Esophagus squamous epithelium (tissue), 5 donors: ENCODE measurements around the gene ORC3. TPM values are rescaled to one million over a fixed set of nuclear protein-coding genes. Genes with fewer than 3 reads are reported as not detected.

Experiments
- DNase-seq: peaks from one replicate; lab custom pipeline; 2025; lab: John Stamatoyannopoulos, UW
- H3K27ac ChIP-seq, 4 donors: fragments of 200-600 bp; sonication (generic); one replicate each; pipeline ENCODE4 v1.5.1; 2016 to 2019; ENCODE audit warnings: mild to moderate bottlenecking in 1 of 4
- H3K27me3 ChIP-seq, 4 donors: fragments of 200-600 bp; sonication (generic); 1 replicate in 3 of 4; 2 replicates in 1 of 4; pipeline versions ENCODE4 v1.5.1 to v1.6.0; 2017 to 2021; ENCODE audit warnings: antibody characterized with exemption in 1 of 4
- H3K36me3 ChIP-seq, 3 donors: fragments of 200-600 bp; sonication (generic); one replicate each; pipeline ENCODE4 v1.5.1; 2016 to 2019
- H3K4me1 ChIP-seq, 3 donors: fragments of 200-600 bp; sonication (generic); one replicate each; pipeline ENCODE4 v1.5.1; 2017 to 2019
- H3K4me3 ChIP-seq, 4 donors: fragments of 200-600 bp; sonication (generic); 1 replicate in 3 of 4; 2 replicates in 1 of 4; pipeline ENCODE4 v1.5.1; 2016 to 2019; ENCODE audit warnings: mild to moderate bottlenecking in 2 of 4, moderate library complexity in 1 of 4
- H3K9me3 ChIP-seq, 3 donors: fragments of 200-600 bp; sonication (generic); one replicate each; pipeline ENCODE4 v1.5.1; 2016 to 2019
- POLR2A ChIP-seq, 4 donors: fragments of 450-650 bp; IDR thresholded peaks; one replicate each; pipeline ENCODE4 v1.6.1; 2017; ENCODE audit warnings: antibody characterized with exemption in 4 of 4, mild to moderate bottlenecking in 4 of 4, moderate library complexity in 3 of 4
- whole genome bisulfite sequencing, 2 donors: methylation state at CpG; one replicate each; pipeline ENCODE4 v1.1.5; 2018; 5-methylcytosine and 5-hydroxymethylcytosine counted together
- intact Hi-C: fragments of 100-400 bp; cut with DNase I; formaldehyde crosslinking; loops from one replicate; pipeline ENCODE4 v1.15.0; 2022
- total RNA-seq, 4 donors: library from RNA; depleted of rRNA; stranded (reverse); fragments of >200 nt; gene quantifications; one replicate each; pipeline ENCODE4 v1.1.0, GENCODE V29; 2016
- TF ChIP-seq, protein P1 (sequence below), 6 experiments: fragments of 450-650 bp in 4 of 6; fragments of 200-600 bp in 2 of 6; sonication (generic) in 2 of 6; IDR thresholded peaks; one replicate each; pipeline ENCODE4 v1.5.1; 2016 to 2019; ENCODE audit warnings: antibody characterized with exemption in 6 of 6, mild to moderate bottlenecking in 4 of 6, moderate library complexity in 4 of 6
- donor health status: DM: yes; HTN: yes; CAD: no.

The ORC3 gene
- total RNA-seq, 4 donors from 2014 or later, result 8.6 to 15.4 (median 12.7) TPM

GRCh38 chr6:87630746-87631145 lies 40.8 kb downstream of the ORC3 start:
- Histone ChIP-seq H3K27me3 (no peaks in the 10 kb centered on the region), H3K9me3 (no peaks in the 10 kb centered on the region), H3K4me3 (no peak overlapping the region), H3K36me3 (peaks cover 0 to 37% (median 4%) of the 10 kb centered on the region in 3 donors), H3K4me1 (no peaks in the 10 kb centered on the region), H3K27ac (no peak overlapping the region)
- no peak for DNase-seq
- TF ChIP-seq, protein P1, sequence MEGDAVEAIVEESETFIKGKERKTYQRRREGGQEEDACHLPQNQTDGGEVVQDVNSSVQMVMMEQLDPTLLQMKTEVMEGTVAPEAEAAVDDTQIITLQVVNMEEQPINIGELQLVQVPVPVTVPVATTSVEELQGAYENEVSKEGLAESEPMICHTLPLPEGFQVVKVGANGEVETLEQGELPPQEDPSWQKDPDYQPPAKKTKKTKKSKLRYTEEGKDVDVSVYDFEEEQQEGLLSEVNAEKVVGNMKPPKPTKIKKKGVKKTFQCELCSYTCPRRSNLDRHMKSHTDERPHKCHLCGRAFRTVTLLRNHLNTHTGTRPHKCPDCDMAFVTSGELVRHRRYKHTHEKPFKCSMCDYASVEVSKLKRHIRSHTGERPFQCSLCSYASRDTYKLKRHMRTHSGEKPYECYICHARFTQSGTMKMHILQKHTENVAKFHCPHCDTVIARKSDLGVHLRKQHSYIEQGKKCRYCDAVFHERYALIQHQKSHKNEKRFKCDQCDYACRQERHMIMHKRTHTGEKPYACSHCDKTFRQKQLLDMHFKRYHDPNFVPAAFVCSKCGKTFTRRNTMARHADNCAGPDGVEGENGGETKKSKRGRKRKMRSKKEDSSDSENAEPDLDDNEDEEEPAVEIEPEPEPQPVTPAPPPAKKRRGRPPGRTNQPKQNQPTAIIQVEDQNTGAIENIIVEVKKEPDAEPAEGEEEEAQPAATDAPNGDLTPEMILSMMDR (IDR thresholded peaks at IDR 0.05), result no peak
- no peak for TF ChIP-seq POLR2A (IDR thresholded peaks at IDR 0.05)
- WGBS, 2 donors, result 100% methylated on average over 1 of the region's 1 CpG
- intact Hi-C loops, result no loop called here

DNA sequence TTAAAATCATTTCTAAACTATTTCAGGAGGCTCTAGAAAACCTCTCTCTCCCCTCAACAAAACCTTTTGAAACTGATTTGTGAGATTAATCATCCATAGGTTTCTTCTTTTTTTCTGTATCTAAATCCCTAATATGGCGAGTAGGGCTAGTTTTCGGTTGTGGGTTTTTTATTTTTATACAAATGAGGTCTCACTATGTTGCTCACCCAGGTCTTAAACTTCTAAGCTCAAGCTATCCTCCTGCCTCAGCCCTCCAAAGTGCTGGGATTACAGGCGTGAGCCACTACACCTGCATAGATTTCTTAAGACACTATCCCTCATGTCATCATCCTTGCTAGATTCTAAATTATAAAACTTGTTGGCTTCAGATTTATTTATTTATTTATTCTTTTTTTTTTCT lies 43.9 kb downstream of the ORC3 start:
- Histone ChIP-seq H3K4me1 (no peaks in the 10 kb centered on the region), H3K27ac (no peak overlapping the region), H3K4me3 (no peak overlapping the region), H3K36me3 (peaks cover 0 to 65% (median 4%) of the 10 kb centered on the region in 3 donors), H3K27me3 (no peaks in the 10 kb centered on the region), H3K9me3 (no peaks in the 10 kb centered on the region)
- intact Hi-C loops, result no loop called here
- 56 to 76% methylated on average over 3 of the region's 3 CpGs for whole genome bisulfite sequencing, 2 donors
- TF ChIP-seq, protein P1 (IDR thresholded peaks at IDR 0.05), result no peak
- no peak for TF ChIP-seq POLR2A (IDR thresholded peaks at IDR 0.05)
- no peak for DNase-seq

DNA sequence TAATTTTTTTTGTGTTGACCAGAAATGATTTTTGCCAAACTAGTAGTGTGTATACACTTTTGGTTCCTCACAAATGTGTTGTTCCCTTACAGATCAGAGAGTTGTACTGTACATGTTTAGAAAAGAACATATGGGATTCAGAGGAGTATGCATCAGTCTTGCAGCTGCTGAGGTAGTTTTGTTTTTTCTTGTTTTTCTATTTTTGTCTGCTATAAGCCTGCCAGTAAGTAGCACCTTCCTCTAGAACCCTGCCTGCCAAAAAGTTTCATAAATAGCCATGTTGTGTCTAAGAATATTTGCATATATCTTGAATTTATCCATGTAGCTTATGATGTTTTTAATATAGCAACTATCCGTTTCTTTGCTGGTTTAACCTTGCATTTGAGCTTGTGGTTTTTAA lies 46.4 kb downstream of the ORC3 start:
- Histone ChIP-seq H3K36me3 (peaks cover 0 to 63% (median 4%) of the 10 kb centered on the region in 3 donors), H3K27ac (no peak overlapping the region), H3K4me1 (no peaks in the 10 kb centered on the region)

GRCh38 chr6:87637106-87637505 lies 47.2 kb downstream of the ORC3 start:
- WGBS, 2 donors, result 95 to 96% methylated on average over 1 of the region's 1 CpG
- peaks cover 0 to 57% (median 4%) of the 10 kb centered on the region in 3 donors for H3K36me3 ChIP-seq
- no peak for TF ChIP-seq POLR2A (IDR thresholded peaks at IDR 0.05)
- TF ChIP-seq, protein P1 (IDR thresholded peaks at IDR 0.05), result no peak
- no peak overlapping the region for H3K27ac ChIP-seq
- intact Hi-C loops, result no loop called here
- DNase-seq, result no peak
- H3K4me3 ChIP-seq, result no peak overlapping the region
- no peaks in the 10 kb centered on the region for H3K4me1 ChIP-seq
- H3K27me3 ChIP-seq, result no peaks in the 10 kb centered on the region
- H3K9me3 ChIP-seq, result no peaks in the 10 kb centered on the region

More for the DNA sequence above, 46.4 kb downstream of the ORC3 start:
- intact Hi-C loops, result no loop called here
- Histone ChIP-seq H3K9me3 (no peaks in the 10 kb centered on the region), H3K27me3 (no peaks in the 10 kb centered on the region), H3K4me3 (no peak overlapping the region)
- DNase-seq, result no peak
- TF ChIP-seq, protein P1 (IDR thresholded peaks at IDR 0.05), result no peak
- no peak for TF ChIP-seq POLR2A (IDR thresholded peaks at IDR 0.05)
- 71 to 80% methylated on average over 1 of the region's 1 CpG for WGBS, 2 donors

- DNase-seq, result no peak
- H3K4me1 ChIP-seq, result no peaks in the 10 kb centered on the region
- H3K4me3 ChIP-seq, result no peak overlapping the region
- no peaks in the 10 kb centered on the region for H3K27me3 ChIP-seq
- TF ChIP-seq, protein P1 (IDR thresholded peaks at IDR 0.05), result no peak
- no peak for TF ChIP-seq POLR2A (IDR thresholded peaks at IDR 0.05)
- WGBS, 2 donors, result 100% methylated on average over 2 to 3 of the region's 4 CpGs
- intact Hi-C loops, result no loop called here
- H3K9me3 ChIP-seq, result no peaks in the 10 kb centered on the region
- peaks cover 0 to 47% (median 4%) of the 10 kb centered on the region in 3 donors for H3K36me3 ChIP-seq
- no peak overlapping the region for H3K27ac ChIP-seq
Observed at GRCh38 chr6:87639373-87639772, 49.4 kb downstream of the ORC3 start.
